ENCODE results near the gene TRMT11. TPM values are rescaled to one million over a fixed set of nuclear protein-coding genes. Genes with fewer than 3 reads are reported as not detected.

Gene TRMT11
- total and polyA plus RNA-seq, 9 of the 15 experiments (the other 6 are each of a cell fraction or from before 2014, with no cell fraction given), result 38.8 to 88.0 (median 59.8) TPM

DNA sequence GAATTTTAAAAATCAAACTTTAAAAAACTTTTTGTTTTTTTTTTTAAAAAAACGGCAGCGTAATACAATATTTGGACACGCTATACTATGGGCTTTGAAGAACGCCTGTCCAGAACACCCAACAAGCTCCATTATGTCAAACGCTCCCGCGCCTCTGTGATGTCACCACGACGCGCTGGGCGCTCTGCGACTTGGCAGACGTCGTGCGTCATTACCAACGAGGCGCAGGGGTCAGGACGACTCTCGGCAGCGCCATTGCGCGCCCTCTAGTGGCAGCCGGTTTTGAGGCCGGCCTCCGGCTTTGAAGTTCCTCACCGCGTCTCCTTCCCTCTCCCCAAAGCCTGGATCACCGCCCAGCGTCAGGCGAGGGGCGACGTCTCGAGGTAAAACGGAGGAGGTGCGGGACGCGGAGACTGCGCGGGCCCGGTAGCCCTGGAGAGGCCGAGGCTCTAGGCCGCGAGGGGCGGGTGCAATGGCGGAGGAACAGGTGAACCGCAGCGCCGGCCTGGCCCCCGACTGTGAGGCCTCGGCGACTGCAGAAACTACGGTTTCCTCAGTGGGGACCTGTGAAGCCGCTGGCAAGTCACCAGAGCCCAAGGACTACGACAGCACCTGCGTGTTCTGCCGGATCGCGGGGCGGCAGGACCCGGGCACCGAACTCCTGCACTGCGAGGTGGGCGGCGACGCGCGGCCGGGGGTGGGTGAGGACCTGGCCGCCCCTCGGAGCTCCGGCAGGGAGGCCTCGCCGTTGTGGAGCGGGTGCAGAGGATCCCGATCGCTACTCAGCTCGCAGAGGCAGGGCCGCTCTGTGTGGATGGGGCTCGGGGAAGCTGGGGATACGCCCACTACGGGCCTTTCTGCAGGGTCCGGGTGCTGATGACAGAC lies 29.6 kb upstream of the TRMT11 start, which contains the start of gene HINT3 (continued):
- TF ChIP-seq, protein P1, sequence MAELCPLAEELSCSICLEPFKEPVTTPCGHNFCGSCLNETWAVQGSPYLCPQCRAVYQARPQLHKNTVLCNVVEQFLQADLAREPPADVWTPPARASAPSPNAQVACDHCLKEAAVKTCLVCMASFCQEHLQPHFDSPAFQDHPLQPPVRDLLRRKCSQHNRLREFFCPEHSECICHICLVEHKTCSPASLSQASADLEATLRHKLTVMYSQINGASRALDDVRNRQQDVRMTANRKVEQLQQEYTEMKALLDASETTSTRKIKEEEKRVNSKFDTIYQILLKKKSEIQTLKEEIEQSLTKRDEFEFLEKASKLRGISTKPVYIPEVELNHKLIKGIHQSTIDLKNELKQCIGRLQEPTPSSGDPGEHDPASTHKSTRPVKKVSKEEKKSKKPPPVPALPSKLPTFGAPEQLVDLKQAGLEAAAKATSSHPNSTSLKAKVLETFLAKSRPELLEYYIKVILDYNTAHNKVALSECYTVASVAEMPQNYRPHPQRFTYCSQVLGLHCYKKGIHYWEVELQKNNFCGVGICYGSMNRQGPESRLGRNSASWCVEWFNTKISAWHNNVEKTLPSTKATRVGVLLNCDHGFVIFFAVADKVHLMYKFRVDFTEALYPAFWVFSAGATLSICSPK (IDR thresholded peaks at IDR 0.05; ENCODE audit: borderline replicate concordance), result no peak
- no peak for TF ChIP-seq ZNF224 (CRISPR knock-in tag; IDR thresholded peaks at IDR 0.05)
- TF ChIP-seq, protein P2, sequence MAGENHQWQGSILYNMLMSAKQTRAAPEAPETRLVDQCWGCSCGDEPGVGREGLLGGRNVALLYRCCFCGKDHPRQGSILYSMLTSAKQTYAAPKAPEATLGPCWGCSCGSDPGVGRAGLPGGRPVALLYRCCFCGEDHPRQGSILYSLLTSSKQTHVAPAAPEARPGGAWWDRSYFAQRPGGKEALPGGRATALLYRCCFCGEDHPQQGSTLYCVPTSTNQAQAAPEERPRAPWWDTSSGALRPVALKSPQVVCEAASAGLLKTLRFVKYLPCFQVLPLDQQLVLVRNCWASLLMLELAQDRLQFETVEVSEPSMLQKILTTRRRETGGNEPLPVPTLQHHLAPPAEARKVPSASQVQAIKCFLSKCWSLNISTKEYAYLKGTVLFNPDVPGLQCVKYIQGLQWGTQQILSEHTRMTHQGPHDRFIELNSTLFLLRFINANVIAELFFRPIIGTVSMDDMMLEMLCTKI (IDR thresholded peaks at IDR 0.05; ENCODE audit: partially characterized antibody), result no peak
- TF ChIP-seq RAD51 (IDR thresholded peaks at IDR 0.05; ENCODE audit: borderline replicate concordance, low read depth), result no peak
- TF ChIP-seq MAFK (IDR thresholded peaks at IDR 0.05; ENCODE audit: low read length), result 0 out of 2 replicates have a peak, but pooled peaks have one; percentile 28
- TF ChIP-seq KDM2B (CRISPR knock-in tag; IDR thresholded peaks at IDR 0.05), result no peak
- TF ChIP-seq HNRNPH1 (optimal IDR thresholded peaks at IDR 0.05; ENCODE audit: low read depth, low read length), result no peak
- TF ChIP-seq POLR2G (IDR thresholded peaks at IDR 0.05; ENCODE audit: low read depth, low read length), result peak; percentile 93
- TF ChIP-seq MECOM (CRISPR knock-in tag; IDR thresholded peaks at IDR 0.05), result no peak
- no peak for TF ChIP-seq KAT2B (IDR thresholded peaks at IDR 0.05; ENCODE audit: low read depth, low read length)
- no peak for TF ChIP-seq ZNF212 (CRISPR knock-in tag; IDR thresholded peaks at IDR 0.05)
- TF ChIP-seq HEY1 (CRISPR knock-in tag; IDR thresholded peaks at IDR 0.05; ENCODE audit: borderline replicate concordance), result no peak
- no peak for TF ChIP-seq PTTG1 (tag; IDR thresholded peaks at IDR 0.05; ENCODE audit: low read depth)
- TF ChIP-seq GATAD2A (IDR thresholded peaks at IDR 0.05), result no peak
- TF ChIP-seq FOXK1 (CRISPR knock-in tag; IDR thresholded peaks at IDR 0.05; ENCODE audit: borderline replicate concordance), result no peak; the same call in 1 of the 2 replicates
- no peak for TF ChIP-seq XRCC4 (IDR thresholded peaks at IDR 0.05; ENCODE audit: extremely low read depth, insufficient read depth, insufficient read length)
- TF ChIP-seq SUPT5H (IDR thresholded peaks at IDR 0.05), result peak; percentile 66; the same call in 1 of the 2 replicates
- TF ChIP-seq E2F3 (CRISPR knock-in tag; IDR thresholded peaks at IDR 0.05), result 0 out of 2 replicates have a peak, but pooled peaks have one; percentile 16
- TF ChIP-seq CBX3 (IDR thresholded peaks at IDR 0.05; ENCODE audit: borderline replicate concordance in 1 of 2, low read length in 2 of 2), result peak in 1 of 2 experiments; percentile 97; a peak in 1 of 3 replicates
- peak; percentile 94 for TF ChIP-seq SMC3 (conservative IDR thresholded peaks at IDR 0.05; ENCODE audit: insufficient read depth, low read depth, low read length)
- no peak for TF ChIP-seq ZNF354B (CRISPR knock-in tag; IDR thresholded peaks at IDR 0.05)
- TF ChIP-seq GABPB1 (CRISPR knock-in tag; IDR thresholded peaks at IDR 0.05), result peak; percentile 87
- peak; percentile 52; the same call in 1 of the 2 replicates for TF ChIP-seq NR3C1 (CRISPR knock-in tag; IDR thresholded peaks at IDR 0.05)
- TF ChIP-seq, protein P3, sequence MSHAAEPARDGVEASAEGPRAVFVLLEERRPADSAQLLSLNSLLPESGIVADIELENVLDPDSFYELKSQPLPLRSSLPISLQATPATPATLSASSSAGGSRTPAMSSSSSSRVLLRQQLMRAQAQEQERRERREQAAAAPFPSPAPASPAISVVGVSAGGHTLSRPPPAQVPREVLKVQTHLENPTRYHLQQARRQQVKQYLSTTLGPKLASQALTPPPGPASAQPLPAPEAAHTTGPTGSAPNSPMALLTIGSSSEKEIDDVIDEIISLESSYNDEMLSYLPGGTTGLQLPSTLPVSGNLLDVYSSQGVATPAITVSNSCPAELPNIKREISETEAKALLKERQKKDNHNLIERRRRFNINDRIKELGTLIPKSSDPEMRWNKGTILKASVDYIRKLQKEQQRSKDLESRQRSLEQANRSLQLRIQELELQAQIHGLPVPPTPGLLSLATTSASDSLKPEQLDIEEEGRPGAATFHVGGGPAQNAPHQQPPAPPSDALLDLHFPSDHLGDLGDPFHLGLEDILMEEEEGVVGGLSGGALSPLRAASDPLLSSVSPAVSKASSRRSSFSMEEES (CRISPR knock-in tag; IDR thresholded peaks at IDR 0.05), result no peak
- peak in 1 of 2 experiments; percentile 62; a peak in 1 of 4 replicates for TF ChIP-seq TRIM24 (IDR thresholded peaks at IDR 0.05)

Data from K562 (cell line).